Thyroid gland (tissue), 4 donors: Measurements from ENCODE around the gene TMPRSS7. TPM values are rescaled to one million over a fixed set of nuclear protein-coding genes. Genes with fewer than 3 reads are reported as not detected.
A peak's percentile ranks its signal among the peaks of the same experiment; 100 is the strongest.

ENCODE experiments used
- DNase-seq, 2 donors: peaks; one replicate each; pipeline ENCODE4 v3.0.0-alpha.2; 2019
- H3K27ac ChIP-seq, 3 donors: fragments of 200-600 bp; sonication (generic); 1 replicate in 2 of 3; 2 replicates in 1 of 3; pipeline ENCODE4 v1.5.1; 2016 to 2019; ENCODE audit warnings: mild to moderate bottlenecking in 1 of 3, moderate library complexity in 1 of 3
- H3K27me3 ChIP-seq: fragments of 200-600 bp; sonication (generic); one replicate; pipeline ENCODE4 v1.5.1; 2019
- H3K36me3 ChIP-seq, 2 donors: fragments of 200-600 bp; sonication (generic); one replicate each; pipeline ENCODE4 v1.5.1; 2016 to 2019
- H3K4me1 ChIP-seq, 2 donors: fragments of 200-600 bp; sonication (generic); one replicate each; pipeline ENCODE4 v1.5.1; 2017 to 2019
- H3K4me3 ChIP-seq, 3 donors: fragments of 200-600 bp; sonication (generic); replicated peaks in 1 of 3; 1 replicate in 2 of 3; 2 replicates in 1 of 3; pipeline ENCODE4 v1.5.1; 2016; ENCODE audit warnings: mild to moderate bottlenecking in 1 of 3
- H3K9me3 ChIP-seq: fragments of 200-600 bp; sonication (generic); one replicate; pipeline ENCODE4 v1.5.1; 2017
- POLR2A ChIP-seq, 2 donors: fragments of 450-650 bp; IDR thresholded peaks; one replicate each; pipeline ENCODE4 v1.6.1; 2017; ENCODE audit warnings: antibody characterized with exemption in 2 of 2, mild to moderate bottlenecking in 2 of 2, moderate library complexity in 1 of 2
- WGBS, 2 donors: methylation state at CpG; one replicate each; pipeline ENCODE4 v1.1.5; 2017; 5-methylcytosine and 5-hydroxymethylcytosine counted together
- intact Hi-C: fragments of 100-400 bp; cut with DNase I; formaldehyde crosslinking; loops from one replicate; pipeline ENCODE4 v1.15.1; 2023
- total RNA-seq, 4 donors: library from RNA; depleted of rRNA; stranded (reverse); fragments of >200 nt; gene quantifications; one replicate each; pipeline ENCODE4 v1.2.3, GENCODE V29; 2016
- TF ChIP-seq, protein P1 (sequence below), 6 experiments: fragments of 200-600 bp in 3 of 6; fragments of 450-650 bp in 3 of 6; sonication (generic) in 3 of 6; IDR thresholded peaks; one replicate each; pipeline ENCODE4 v1.5.1; 2016 to 2019; ENCODE audit warnings: antibody characterized with exemption in 6 of 6, mild to moderate bottlenecking in 2 of 6, inconsistent platforms in 1 of 6, moderate library complexity in 1 of 6

The TMPRSS7 gene
- total RNA-seq, 4 donors from 2014 or later = 0.11 TPM; not detected in 3

DNA sequence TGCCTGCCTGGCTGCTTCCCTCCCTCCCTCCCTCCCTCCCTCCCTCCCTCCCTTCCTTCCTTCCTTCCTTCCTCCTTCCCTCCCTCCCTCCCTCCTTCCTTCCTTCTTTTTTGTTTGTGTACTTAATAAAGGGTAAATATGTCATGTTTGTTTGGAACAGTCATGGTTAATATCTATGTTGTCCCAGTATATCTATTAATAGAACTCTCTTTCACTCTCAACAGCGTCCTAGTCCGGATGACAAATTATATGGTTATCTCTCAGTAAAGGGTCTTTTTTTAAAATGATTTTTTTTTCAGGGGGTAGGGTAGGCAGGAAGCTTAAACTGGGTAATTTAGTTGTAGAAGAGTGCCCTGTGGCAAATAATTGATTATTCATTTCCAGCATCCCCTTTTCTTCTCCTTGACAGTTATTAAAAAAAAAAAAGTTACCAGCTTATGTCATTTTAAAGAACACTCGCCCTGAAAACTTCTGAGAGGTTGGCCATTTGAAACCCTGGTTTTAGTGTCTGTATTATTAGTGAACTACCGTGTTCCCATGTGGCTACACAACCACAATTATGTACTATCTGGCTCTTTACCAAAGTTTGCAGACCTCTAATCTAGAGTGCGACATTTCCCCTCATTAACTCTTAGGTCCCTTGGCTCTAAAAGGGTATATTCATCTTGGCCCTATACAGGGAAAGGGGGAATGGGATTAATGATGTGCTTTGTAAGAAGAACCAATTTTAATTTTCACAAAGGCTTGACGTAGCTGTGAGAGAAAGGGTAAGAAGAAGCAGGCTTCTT is 22.1 kb upstream of the TMPRSS7 start:
- H3K27ac ChIP-seq = peak overlapping the region in 2 of 3 donors; percentile 43 to 55
- WGBS, 2 donors = 71 to 75% methylated on average over 6 of the region's 6 CpGs
- H3K36me3 ChIP-seq = no peaks in the 10 kb centered on the region
- no peaks in the 10 kb centered on the region for H3K27me3 ChIP-seq
- no peak for DNase-seq
- TF ChIP-seq, protein P1, sequence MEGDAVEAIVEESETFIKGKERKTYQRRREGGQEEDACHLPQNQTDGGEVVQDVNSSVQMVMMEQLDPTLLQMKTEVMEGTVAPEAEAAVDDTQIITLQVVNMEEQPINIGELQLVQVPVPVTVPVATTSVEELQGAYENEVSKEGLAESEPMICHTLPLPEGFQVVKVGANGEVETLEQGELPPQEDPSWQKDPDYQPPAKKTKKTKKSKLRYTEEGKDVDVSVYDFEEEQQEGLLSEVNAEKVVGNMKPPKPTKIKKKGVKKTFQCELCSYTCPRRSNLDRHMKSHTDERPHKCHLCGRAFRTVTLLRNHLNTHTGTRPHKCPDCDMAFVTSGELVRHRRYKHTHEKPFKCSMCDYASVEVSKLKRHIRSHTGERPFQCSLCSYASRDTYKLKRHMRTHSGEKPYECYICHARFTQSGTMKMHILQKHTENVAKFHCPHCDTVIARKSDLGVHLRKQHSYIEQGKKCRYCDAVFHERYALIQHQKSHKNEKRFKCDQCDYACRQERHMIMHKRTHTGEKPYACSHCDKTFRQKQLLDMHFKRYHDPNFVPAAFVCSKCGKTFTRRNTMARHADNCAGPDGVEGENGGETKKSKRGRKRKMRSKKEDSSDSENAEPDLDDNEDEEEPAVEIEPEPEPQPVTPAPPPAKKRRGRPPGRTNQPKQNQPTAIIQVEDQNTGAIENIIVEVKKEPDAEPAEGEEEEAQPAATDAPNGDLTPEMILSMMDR (IDR thresholded peaks at IDR 0.05) = no peak
- no peak for TF ChIP-seq POLR2A (IDR thresholded peaks at IDR 0.05)
- intact Hi-C loops = no loop called here
- no peaks in the 10 kb centered on the region for H3K9me3 ChIP-seq
- peaks cover 11 to 38% of the 10 kb centered on the region in 2 donors for H3K4me1 ChIP-seq
- no peak overlapping the region for H3K4me3 ChIP-seq

- DNase-seq = peak; percentile 65 to 76
- intact Hi-C loops = no loop called here
Observed at GRCh38 chr3:112013058-112013783, 21.3 kb upstream of the TMPRSS7 start.

GRCh38 chr3:112013784-112014143 is 20.8 kb upstream of the TMPRSS7 start:
- TF ChIP-seq, protein P1 (IDR thresholded peaks at IDR 0.05) = no peak
- TF ChIP-seq POLR2A (IDR thresholded peaks at IDR 0.05) = no peak
- Histone ChIP-seq H3K27me3 (no peaks in the 10 kb centered on the region), H3K9me3 (no peaks in the 10 kb centered on the region), H3K4me1 (peaks cover 11 to 26% of the 10 kb centered on the region in 2 donors), H3K36me3 (no peaks in the 10 kb centered on the region), H3K27ac (no peak overlapping the region), H3K4me3 (no peak overlapping the region)
- intact Hi-C loops = no loop called here
- 61 to 67% methylated on average over 5 of the region's 5 CpGs for WGBS, 2 donors
- no peak for DNase-seq

More at GRCh38 chr3:112013058-112013783, 21.3 kb upstream of the TMPRSS7 start:
- Histone ChIP-seq H3K36me3 (no peaks in the 10 kb centered on the region), H3K27me3 (no peaks in the 10 kb centered on the region), H3K4me3 (no peak overlapping the region), H3K9me3 (no peaks in the 10 kb centered on the region), H3K27ac (peak overlapping the region in 2 of 3 donors; percentile 34 to 55), H3K4me1 (peaks cover 11 to 31% of the 10 kb centered on the region in 2 donors)
- TF ChIP-seq, protein P1 (IDR thresholded peaks at IDR 0.05) = peak; percentile 47 to 85 (median 69)
- no peak for TF ChIP-seq POLR2A (IDR thresholded peaks at IDR 0.05)
- 37 to 39% methylated on average over 19 of the region's 19 CpGs for WGBS, 2 donors

DNA sequence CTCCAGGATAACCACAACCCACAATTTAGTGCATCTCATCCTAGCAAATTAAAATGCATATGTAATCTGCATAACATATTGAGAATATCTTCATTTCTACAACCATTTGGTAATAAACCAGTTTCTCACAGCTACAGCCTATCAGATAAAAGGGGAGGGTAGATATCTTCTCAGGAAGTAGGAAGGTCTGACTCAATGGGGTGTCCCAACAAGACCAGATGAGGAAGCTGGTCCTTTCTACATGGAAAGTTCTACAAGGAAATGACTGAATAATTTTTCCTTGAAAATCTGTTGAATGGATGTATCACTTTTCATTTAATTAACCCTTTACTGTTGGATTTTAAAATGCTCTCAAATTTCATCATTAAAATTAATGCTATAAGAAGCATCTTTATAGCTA is 17.4 kb upstream of the TMPRSS7 start:
- intact Hi-C loops = no loop called here
- no peaks in the 10 kb centered on the region for H3K27me3 ChIP-seq
- H3K9me3 ChIP-seq = no peaks in the 10 kb centered on the region
- no peak overlapping the region for H3K27ac ChIP-seq
- no peak overlapping the region for H3K4me3 ChIP-seq
- no peak for TF ChIP-seq POLR2A (IDR thresholded peaks at IDR 0.05)
- TF ChIP-seq, protein P1 (IDR thresholded peaks at IDR 0.05) = no peak
- peaks cover 0 to 9% of the 10 kb centered on the region in 2 donors for H3K4me1 ChIP-seq
- no peak for DNase-seq
- H3K36me3 ChIP-seq = no peaks in the 10 kb centered on the region

DNA sequence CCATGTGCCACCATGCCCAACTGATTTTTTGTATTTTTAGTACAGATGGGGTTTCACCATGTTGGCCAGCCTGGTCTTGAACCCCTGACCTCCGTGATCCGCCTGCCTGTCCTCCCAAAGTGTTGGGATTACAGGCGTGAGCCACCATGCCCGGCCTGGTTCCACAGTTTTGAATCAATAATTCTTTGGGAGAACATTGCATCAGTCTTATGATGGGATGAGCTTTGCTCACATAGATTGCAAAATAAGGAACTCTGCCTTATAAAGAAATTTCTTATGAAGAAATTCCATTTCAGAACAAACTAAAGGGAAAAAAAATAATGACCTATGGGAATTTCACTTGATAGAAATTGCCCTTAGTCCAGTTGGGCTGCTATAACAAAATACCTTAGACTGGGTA is 15.8 kb upstream of the TMPRSS7 start:
- TF ChIP-seq POLR2A (IDR thresholded peaks at IDR 0.05) = no peak
- TF ChIP-seq, protein P1 (IDR thresholded peaks at IDR 0.05) = no peak
- Histone ChIP-seq H3K4me1 (no peaks in the 10 kb centered on the region), H3K4me3 (no peak overlapping the region), H3K36me3 (no peaks in the 10 kb centered on the region), H3K27ac (no peak overlapping the region), H3K27me3 (no peaks in the 10 kb centered on the region), H3K9me3 (no peaks in the 10 kb centered on the region)
- intact Hi-C loops = no loop called here
- WGBS, 2 donors = 96 to 97% methylated on average over 4 of the region's 4 CpGs
- DNase-seq = no peak
